ENCODE results near the gene OGA. TPM values are rescaled to one million over a fixed set of nuclear protein-coding genes. Genes with fewer than 3 reads are reported as not detected.

The OGA gene
- total and polyA plus RNA-seq, 2 of the 8 experiments (the other 6 are each of a cell fraction or from before 2014, with no cell fraction given), result 31.2 to 107 TPM

DNA sequence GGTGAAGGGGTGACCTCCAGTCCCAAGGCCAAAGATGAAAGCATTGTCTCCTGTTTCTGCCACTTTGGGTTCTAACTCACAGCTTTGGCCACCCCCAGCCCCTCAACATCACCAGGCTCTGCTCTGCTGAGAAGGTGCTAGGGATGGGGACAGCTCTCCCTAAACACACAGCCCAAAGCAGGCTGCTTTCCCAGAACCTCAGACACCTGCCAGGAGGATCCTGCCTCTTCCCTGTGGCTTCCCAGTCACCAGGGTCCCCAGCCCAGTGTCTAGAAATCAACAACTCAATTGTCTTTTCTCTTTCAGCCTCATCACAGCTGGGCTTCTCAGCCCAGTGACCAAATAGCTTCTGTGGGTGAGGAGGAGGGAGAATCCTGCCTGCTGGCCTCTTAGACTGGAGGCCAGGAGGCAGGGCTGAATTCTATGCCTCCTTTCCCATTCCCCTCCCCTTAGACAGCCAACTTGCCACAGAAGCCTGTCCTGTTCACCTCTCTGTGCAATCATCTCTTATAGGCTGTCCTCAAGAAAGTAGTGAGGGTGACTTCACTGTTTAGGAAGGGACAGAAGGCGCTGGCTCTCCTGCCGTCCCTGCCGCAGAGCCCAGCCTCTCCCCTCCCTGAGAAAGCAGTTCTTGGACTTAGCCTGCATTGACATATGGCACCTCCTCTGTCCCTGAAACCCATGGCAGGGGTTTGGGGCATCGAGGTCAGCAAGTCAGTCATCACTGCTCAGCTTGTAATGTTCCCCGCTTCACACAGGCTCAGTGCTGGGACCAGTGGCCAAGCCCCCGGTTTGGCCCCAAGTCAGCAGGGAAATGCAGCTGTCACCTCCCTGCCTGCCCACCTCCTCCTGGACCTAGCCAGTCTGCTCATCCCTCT is 46.0 kb downstream of the OGA start:
- Histone ChIP-seq H3K23ac (ENCODE audit: insufficient read length) (no peak overlapping the region), H2BK120ac (replicated peaks; ENCODE audit: low read depth, low read length) (no peak overlapping the region), H3K4me3 (ENCODE audit: extremely low read depth in 1 of 4, insufficient read depth in 2 of 4, low read depth in 3 of 4, low read length in 4 of 4) (peak overlapping the region in 1 of 4 experiments; percentile 54; a peak in 1 of 8 replicates), H2BK5ac (ENCODE audit: low read depth, low read length) (no peak overlapping the region), H2BK15ac (ENCODE audit: low read length) (peak overlapping the region; percentile 88; the same call in 1 of the 2 replicates), H3K14ac (ENCODE audit: insufficient read length) (no peak overlapping the region), H3K36me3 (ENCODE audit: control insufficient read depth in 2 of 4, insufficient read depth in 4 of 4, low read length in 3 of 4) (no peaks in the 10 kb centered on the region; a peak in 1 of 8 replicates), H3K4me2 (ENCODE audit: insufficient read depth in 1 of 2, low read depth in 2 of 2, low read length in 2 of 2) (peak overlapping the region in 1 of 2 experiments; percentile 47; a peak in 1 of 4 replicates), H2AK5ac (ENCODE audit: low read depth, low read length) (peak overlapping the region; percentile 75; the same call in 1 of the 2 replicates), H3K4ac (replicated peaks; ENCODE audit: insufficient read length, low read depth, low read length) (peak overlapping the region; percentile 74), H4K91ac (replicated peaks; ENCODE audit: insufficient read length, low read length) (peak overlapping the region; percentile 6), H3K27me3 (replicated peaks in 1 of 4; ENCODE audit: control insufficient read depth in 3 of 4, extremely low read depth in 1 of 4, insufficient read depth in 3 of 4, low read length in 3 of 4) (peaks cover 37 to 58% (median 54%) of the 10 kb centered on the region in 4 experiments), H2BK20ac (ENCODE audit: low read length) (peak overlapping the region; percentile 95), H2AFZ (ENCODE audit: low read length) (no peak overlapping the region), H4K8ac (ENCODE audit: extremely low read depth, insufficient read depth, low read length) (no peak overlapping the region; the same call in 1 of the 2 replicates), H4K20me1 (replicated peaks in 1 of 2; ENCODE audit: control insufficient read depth in 1 of 2, insufficient read depth in 2 of 2, low read length in 2 of 2) (peaks cover 0 to 7% of the 10 kb centered on the region in 2 experiments), H3K18ac (ENCODE audit: extremely low read depth, low read length) (peak overlapping the region; percentile 60), H3K56ac (replicated peaks; ENCODE audit: insufficient read length, low read depth, low read length) (no peak overlapping the region), H3K9me3 (ENCODE audit: insufficient read depth in 2 of 2, low read depth in 1 of 2, low read length in 1 of 2) (no peaks in the 10 kb centered on the region), H3K79me2 (ENCODE audit: control insufficient read depth in 1 of 2, insufficient read depth in 2 of 2, low read length in 2 of 2) (no peaks in the 10 kb centered on the region), H2BK12ac (ENCODE audit: low read depth, low read length) (peak overlapping the region; percentile 77; the same call in 1 of the 2 replicates), H3K79me1 (ENCODE audit: low read depth, low read length) (no peaks in the 10 kb centered on the region), H3K4me1 (replicated peaks in 1 of 4; ENCODE audit: control insufficient read depth in 3 of 4, insufficient read depth in 4 of 4, low read length in 3 of 4) (peaks cover 16 to 32% (median 26%) of the 10 kb centered on the region in 4 experiments), H3K27ac (ENCODE audit: low read depth, low read length) (no peak overlapping the region), H3K9ac (replicated peaks in 1 of 4; ENCODE audit: extremely low read depth in 1 of 4, low read depth in 3 of 4, low read length in 3 of 4) (no peak overlapping the region), H4K5ac (ENCODE audit: insufficient read length, low read depth, low read length) (no peak overlapping the region), H3K23me2 (ENCODE audit: low read depth, low read length) (peaks cover 4% of the 10 kb centered on the region; the same call in 1 of the 2 replicates)
- ChIA-PET POLR2A (ENCODE audit: partially characterized antibody) (interaction anchor here (0.6 to 4.7 kb wide), 9 partner anchors 12 to 194 kb away, joined by 3 to 19 read pairs (median 4); partner anchors contain the start of genes FBXW4, NPM3 and OGA), CTCF (ENCODE audit: partially characterized antibody) (interaction anchor here (0.8 to 9.2 kb wide), 15 partner anchors 12 to 630 kb away, joined by 3 to 100 read pairs (median 3); partner anchors contain the start of gene NPM3)
- peak in 1 of 2 experiments; percentile 45 for DNase-seq (ENCODE audit: low read depth in 1 of 2, low spot score in 2 of 2)
- 83% methylated on average over 6 of the region's 6 CpGs; no CpG with 5 or more reads in 1 of the 2 experiments for WGBS, 2 experiments (ENCODE audit: extremely low coverage in 1 of 2, insufficient coverage in 1 of 2, insufficient read length in 1 of 2, insufficient replicate concordance in 2 of 2, low coverage in 1 of 2, low lambda C conversion rate in 2 of 2, missing lambda C conversion rate in 1 of 2)
- TF ChIP-seq YY1 (IDR thresholded peaks at IDR 0.05; ENCODE audit: low read depth, low read length), result no peak
- TF ChIP-seq ASH2L (IDR thresholded peaks at IDR 0.05; ENCODE audit: low read length), result peak; percentile 0
- FAIRE-seq, result no peak

All from H1 (cell line).